Measurements from ENCODE around the gene NCBP2L.

The NCBP2L gene

GRCh38 chrX:107777536-107777832 is at the start of gene NCBP2L:
Gene NCBP2L (plus strand): TSS chrX:107777733. CDS start chrX:107794221, 16,488 bp downstream.
- DNase-seq = no peak

- no peak for DNase-seq
Measured at GRCh38 chrX:107728371-107729099, 49.0 kb upstream of the NCBP2L start.

- DNase-seq = no peak
Measured at GRCh38 chrX:107729558-107730297, 47.8 kb upstream of the NCBP2L start.

- no peak for DNase-seq
Measured at GRCh38 chrX:107730298-107730655, 47.3 kb upstream of the NCBP2L start.

- DNase-seq = no peak
Measured at GRCh38 chrX:107730991-107731766, 46.4 kb upstream of the NCBP2L start.

- no peak for DNase-seq
Measured at GRCh38 chrX:107731831-107732502, 45.6 kb upstream of the NCBP2L start.

- no peak for DNase-seq
Measured at GRCh38 chrX:107733686-107734085, 43.8 kb upstream of the NCBP2L start.

GRCh38 chrX:107734646-107735045 is 42.9 kb upstream of the NCBP2L start:
- DNase-seq = no peak

- no peak for DNase-seq
Measured at GRCh38 chrX:107736781-107737531, 40.6 kb upstream of the NCBP2L start.

GRCh38 chrX:107738272-107738671 is 39.3 kb upstream of the NCBP2L start:
- no peak for DNase-seq

GRCh38 chrX:107738768-107739167 is 38.8 kb upstream of the NCBP2L start:
- DNase-seq = no peak

GRCh38 chrX:107739541-107739940 is 38.0 kb upstream of the NCBP2L start:
- DNase-seq = no peak

- no peak for DNase-seq
Measured at GRCh38 chrX:107741404-107741790, 36.1 kb upstream of the NCBP2L start.

GRCh38 chrX:107742700-107743191 is 34.8 kb upstream of the NCBP2L start:
- DNase-seq = peak; percentile 9

GRCh38 chrX:107743995-107744394 is 33.5 kb upstream of the NCBP2L start:
- DNase-seq = no peak

GRCh38 chrX:107744868-107745267 is 32.7 kb upstream of the NCBP2L start:
- DNase-seq = no peak

GRCh38 chrX:107747596-107748161 is 29.9 kb upstream of the NCBP2L start:
- DNase-seq = no peak

- DNase-seq = no peak
Measured at GRCh38 chrX:107748506-107748905, 29.0 kb upstream of the NCBP2L start.

GRCh38 chrX:107750263-107750662 is 27.3 kb upstream of the NCBP2L start:
- DNase-seq = no peak

- no peak for DNase-seq
Measured at GRCh38 chrX:107750861-107751445, 26.6 kb upstream of the NCBP2L start.

GRCh38 chrX:107752043-107752442 is 25.5 kb upstream of the NCBP2L start:
- DNase-seq = no peak

GRCh38 chrX:107752714-107753113 is 24.8 kb upstream of the NCBP2L start:
- no peak for DNase-seq
